Progenitor cell of endocrine pancreas (in vitro differentiated cells): ENCODE data around the gene HACD1. TPM values are rescaled to one million over a fixed set of nuclear protein-coding genes. Genes with fewer than 3 reads are reported as not detected.

Experiments used
- DNase-seq: peaks from one replicate; pipeline ENCODE4 v3.0.0; 2021; ENCODE audit warnings: low spot score; ENCODE audit not compliant: unreplicated experiment
- H3K27ac Mint-ChIP-seq: 2 replicates; pipeline ENCODE4 v1.8.0; 2021; ENCODE audit warnings: mild to moderate bottlenecking, moderate library complexity, mixed read lengths
- H3K27me3 Mint-ChIP-seq: 2 replicates; pipeline ENCODE4 v1.8.0; 2021; ENCODE audit warnings: mixed read lengths
- H3K36me3 Mint-ChIP-seq: 2 replicates; pipeline ENCODE4 v1.8.0; 2022; ENCODE audit warnings: mixed read lengths; ENCODE audit not compliant: insufficient read depth
- H3K4me1 Mint-ChIP-seq: 2 replicates; pipeline ENCODE4 v1.8.0; 2021; ENCODE audit warnings: low read depth, mixed read lengths
- H3K4me3 Mint-ChIP-seq: 2 replicates; pipeline ENCODE4 v1.8.0; 2021; ENCODE audit warnings: low read depth, mild to moderate bottlenecking, moderate library complexity, mixed read lengths
- H3K9me3 Mint-ChIP-seq: 2 replicates; pipeline ENCODE4 v1.8.0; 2021; ENCODE audit warnings: low read depth, mixed read lengths
- CTCF ChIP-seq: fragments of 200-600 bp; sonication (generic); IDR thresholded peaks from one replicate; pipeline ENCODE4 v1.5.0; 2021; ENCODE audit warnings: antibody characterized with exemption, mild to moderate bottlenecking; ENCODE audit not compliant: unreplicated experiment
- long read RNA-seq: library from polyadenylated mRNA; unstranded; transcript quantifications from one replicate; pipeline ENCODE4 v2.0.0, GENCODE V29; 2020
- total RNA-seq: library from RNA; stranded (reverse); gene quantifications from 2 replicates; pipeline ENCODE4 v1.2.1, GENCODE V29; 2021

The HACD1 gene
- total RNA-seq: 14.3 and 15.9 TPM in 2 replicates
- long read RNA-seq: 0 reads

GRCh38 chr10:17617031-17617911 lies at the start of gene HACD1:
Gene HACD1 (minus strand): TSS chr10:17617374. CDS start chr10:17617339, 35 bp downstream.
- no peaks in the 10 kb centered on the region for H3K36me3 Mint-ChIP-seq
- peaks cover 7% of the 10 kb centered on the region for H3K27me3 Mint-ChIP-seq
- peak within 1 kb of the TSS; percentile 65 for H3K27ac Mint-ChIP-seq
- no peaks in the 10 kb centered on the region for H3K9me3 Mint-ChIP-seq
- H3K4me1 Mint-ChIP-seq: no peaks in the 10 kb centered on the region
- peak within 1 kb of the TSS; percentile 83 for H3K4me3 Mint-ChIP-seq
- peak; percentile 42 for TF ChIP-seq CTCF
- peak; percentile 76 for DNase-seq

- Mint-ChIP-seq H3K27ac (no peak overlapping the region), H3K36me3 (peaks cover 11% of the 10 kb centered on the region), H3K4me3 (no peak overlapping the region), H3K27me3 (no peaks in the 10 kb centered on the region), H3K9me3 (no peaks in the 10 kb centered on the region), H3K4me1 (no peaks in the 10 kb centered on the region)
- no peak for DNase-seq
- TF ChIP-seq CTCF: no peak
These were observed 48.6 kb upstream of the HACD1 start for GRCh38 chr10:17665747-17666146.

GRCh38 chr10:17663450-17663849 lies 46.3 kb upstream of the HACD1 start:
- Mint-ChIP-seq H3K27me3 (no peaks in the 10 kb centered on the region), H3K27ac (no peak overlapping the region), H3K4me1 (no peaks in the 10 kb centered on the region), H3K9me3 (peaks cover 4% of the 10 kb centered on the region), H3K4me3 (no peak overlapping the region), H3K36me3 (peaks cover 11% of the 10 kb centered on the region)
- no peak for DNase-seq
- no peak for TF ChIP-seq CTCF

GRCh38 chr10:17662193-17663138 lies 45.3 kb upstream of the HACD1 start:
- Mint-ChIP-seq H3K27ac (no peak overlapping the region), H3K4me3 (no peak overlapping the region), H3K9me3 (peaks cover 13% of the 10 kb centered on the region), H3K27me3 (no peaks in the 10 kb centered on the region), H3K4me1 (no peaks in the 10 kb centered on the region), H3K36me3 (peaks cover 15% of the 10 kb centered on the region)
- TF ChIP-seq CTCF: no peak
- no peak for DNase-seq

- no peak for DNase-seq
- Mint-ChIP-seq H3K27me3 (no peaks in the 10 kb centered on the region), H3K27ac (no peak overlapping the region), H3K36me3 (peaks cover 21% of the 10 kb centered on the region), H3K4me1 (no peaks in the 10 kb centered on the region), H3K9me3 (peaks cover 21% of the 10 kb centered on the region), H3K4me3 (no peak overlapping the region)
- TF ChIP-seq CTCF: no peak
These were observed 44.3 kb upstream of the HACD1 start for GRCh38 chr10:17661510-17661909.
